GM13977 (cell line): Measurements from ENCODE around the gene UCK2.

Source experiments
- DNase-seq: peaks from one replicate; pipeline ENCODE4 v3.0.0; 2012; ENCODE audit warnings: low spot score
- in situ Hi-C: fragments of 300-500 bp; cut with MboI; formaldehyde crosslinking; loops from one replicate; pipeline ENCODE4 v1.12.0; 2022; ENCODE audit warnings: low sequenced_read_pairs, low pct_unique_long_range_greater_than_20kb, mixed read lengths, inconsistent platforms; ENCODE audit not compliant: unreplicated experiment
- TF ChIP-seq, protein P1 (sequence below): IDR thresholded peaks from 2 replicates; pipeline ENCODE4 v1.5.1; 2012; ENCODE audit warnings: mild to moderate bottlenecking, control low read depth; ENCODE audit not compliant: insufficient read depth; ENCODE audit errors: extremely low read depth, missing control alignments

UCK2 gene

DNA sequence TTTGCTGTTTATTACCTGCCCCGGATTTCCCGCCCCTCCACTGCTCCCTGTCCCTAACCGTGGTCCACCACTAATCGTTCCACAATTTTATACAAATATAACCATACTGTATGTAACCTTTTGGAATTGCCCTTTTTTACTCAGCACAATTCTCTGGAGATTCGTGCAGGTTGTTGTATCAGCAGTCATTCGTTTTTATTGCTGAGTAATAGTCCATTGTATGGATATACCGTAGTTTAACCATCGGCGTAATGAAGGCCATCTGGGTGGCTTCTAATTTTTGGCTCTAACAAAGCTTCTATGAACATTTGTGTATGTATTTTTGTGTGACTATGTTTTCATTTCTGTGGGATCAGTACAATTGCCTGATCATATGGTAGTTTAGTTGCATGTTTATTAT, 50.0 kb downstream of the UCK2 start:
- no peak for DNase-seq
- in situ Hi-C loops = loop anchor here (25.0 kb wide), 1 partner anchor 490 kb away; no protein-coding TSS in a partner anchor
- TF ChIP-seq, protein P1, sequence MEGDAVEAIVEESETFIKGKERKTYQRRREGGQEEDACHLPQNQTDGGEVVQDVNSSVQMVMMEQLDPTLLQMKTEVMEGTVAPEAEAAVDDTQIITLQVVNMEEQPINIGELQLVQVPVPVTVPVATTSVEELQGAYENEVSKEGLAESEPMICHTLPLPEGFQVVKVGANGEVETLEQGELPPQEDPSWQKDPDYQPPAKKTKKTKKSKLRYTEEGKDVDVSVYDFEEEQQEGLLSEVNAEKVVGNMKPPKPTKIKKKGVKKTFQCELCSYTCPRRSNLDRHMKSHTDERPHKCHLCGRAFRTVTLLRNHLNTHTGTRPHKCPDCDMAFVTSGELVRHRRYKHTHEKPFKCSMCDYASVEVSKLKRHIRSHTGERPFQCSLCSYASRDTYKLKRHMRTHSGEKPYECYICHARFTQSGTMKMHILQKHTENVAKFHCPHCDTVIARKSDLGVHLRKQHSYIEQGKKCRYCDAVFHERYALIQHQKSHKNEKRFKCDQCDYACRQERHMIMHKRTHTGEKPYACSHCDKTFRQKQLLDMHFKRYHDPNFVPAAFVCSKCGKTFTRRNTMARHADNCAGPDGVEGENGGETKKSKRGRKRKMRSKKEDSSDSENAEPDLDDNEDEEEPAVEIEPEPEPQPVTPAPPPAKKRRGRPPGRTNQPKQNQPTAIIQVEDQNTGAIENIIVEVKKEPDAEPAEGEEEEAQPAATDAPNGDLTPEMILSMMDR = no peak

DNA sequence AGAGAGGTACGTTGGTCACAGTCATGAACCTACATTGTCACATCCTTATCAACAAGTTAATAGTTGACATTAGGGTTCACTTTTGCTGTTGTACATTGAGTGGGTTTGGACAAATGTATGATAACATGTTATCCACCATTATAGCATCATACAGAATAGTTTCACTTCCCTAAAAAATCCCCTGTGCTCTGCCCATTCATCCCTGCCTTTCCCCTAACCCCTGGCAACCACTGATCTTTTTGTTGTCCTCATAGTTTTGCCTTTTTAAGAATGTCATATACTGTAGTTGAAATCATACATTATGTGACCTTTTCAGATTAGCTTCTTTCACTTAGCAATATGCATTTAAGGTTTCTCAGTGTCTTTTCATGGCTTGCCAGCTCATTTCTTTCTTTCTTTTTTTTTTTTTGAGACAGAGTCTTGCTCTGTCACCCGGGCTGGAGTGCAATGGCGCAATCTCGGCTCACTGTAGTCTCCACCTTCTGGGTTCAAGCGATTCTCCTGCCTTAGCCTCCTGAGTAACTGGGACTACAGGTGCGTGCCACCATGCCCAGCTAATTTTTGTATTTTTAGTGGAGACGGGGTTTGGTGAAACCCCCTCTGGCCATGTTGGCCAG, 50.6 kb downstream of the UCK2 start:
- no peak for DNase-seq
- in situ Hi-C loops = loop anchor here (25.0 kb wide), 1 partner anchor 491 kb away; no protein-coding TSS in a partner anchor
- TF ChIP-seq, protein P1 = no peak

DNA sequence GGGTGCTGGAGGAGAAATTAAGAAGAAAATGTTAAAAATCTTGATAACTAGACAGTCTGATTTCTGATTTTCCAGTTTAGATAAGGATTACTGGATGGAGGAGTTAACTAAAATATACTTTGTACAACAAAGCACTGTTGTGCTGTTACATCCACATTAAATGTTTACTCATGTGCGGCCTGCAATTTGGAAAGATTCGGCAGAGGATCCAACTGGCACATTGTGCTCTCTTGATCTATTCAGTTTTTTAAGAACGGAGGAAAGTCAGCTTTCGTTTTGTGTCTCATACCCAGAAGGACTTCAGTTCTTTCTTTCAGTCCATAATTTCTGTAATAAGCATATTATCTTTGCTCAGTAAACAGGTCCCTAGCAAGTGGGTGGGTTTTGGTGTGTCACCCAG, 52.5 kb downstream of the UCK2 start:
- in situ Hi-C loops = loop anchor here (25.0 kb wide), 1 partner anchor 493 kb away; no protein-coding TSS in a partner anchor

DNA sequence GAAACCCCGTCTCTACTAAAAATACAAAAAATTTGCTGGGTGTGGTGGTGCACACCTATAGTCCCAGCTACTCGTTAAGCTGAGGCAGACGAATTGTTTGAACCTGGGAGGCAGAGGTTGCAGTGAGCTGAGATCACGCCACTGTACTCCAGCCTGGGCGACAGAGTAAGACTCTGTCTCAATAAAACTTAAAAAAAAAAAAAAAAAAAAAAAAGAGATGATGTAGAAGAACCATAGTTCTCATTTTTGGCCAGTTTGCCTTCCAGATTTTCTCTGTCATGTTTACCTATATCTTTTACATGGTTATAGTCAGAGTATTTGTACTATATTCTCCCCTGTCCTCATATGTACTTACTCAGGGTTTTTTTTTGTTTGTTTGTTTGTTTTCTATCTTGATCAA, 53.6 kb downstream of the UCK2 start:
- TF ChIP-seq, protein P1 = no peak
- in situ Hi-C loops = loop anchor here (25.0 kb wide), 1 partner anchor 494 kb away; no protein-coding TSS in a partner anchor
- DNase-seq = no peak

More for the DNA sequence above, 52.5 kb downstream of the UCK2 start:
- DNase-seq = no peak
- TF ChIP-seq, protein P1 = no peak

DNA sequence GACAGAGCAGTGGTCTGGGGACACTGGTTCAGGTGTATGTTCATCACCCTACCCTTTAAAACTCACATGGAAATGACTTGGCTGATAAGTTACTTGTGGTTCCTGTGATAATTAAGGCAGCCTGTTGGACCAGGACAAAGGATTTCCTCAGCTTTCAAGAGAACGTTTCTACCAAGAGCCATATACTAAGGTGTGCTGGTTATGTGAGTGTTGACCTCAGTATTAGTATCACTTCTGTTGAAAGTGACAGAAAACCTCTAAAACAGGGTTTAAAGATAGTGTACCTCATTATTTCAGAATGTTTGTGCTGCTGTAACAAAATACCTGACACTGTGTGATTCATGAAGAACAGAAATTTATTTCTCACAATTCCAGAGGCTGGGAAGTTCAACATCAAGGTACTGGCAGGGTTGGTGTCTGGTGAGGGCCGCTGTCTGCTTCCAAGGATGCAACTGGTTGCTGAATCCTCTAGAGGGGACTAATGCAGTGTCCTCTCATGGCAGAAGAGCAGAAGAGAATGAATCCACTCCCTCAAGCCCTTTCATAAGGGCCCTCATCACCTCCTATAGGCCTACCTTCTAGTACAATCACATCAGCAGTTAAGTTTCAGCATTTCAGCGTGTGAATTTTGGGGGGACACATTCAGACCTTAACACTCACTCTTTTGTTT, 54.9 kb downstream of the UCK2 start:
- DNase-seq = no peak
- in situ Hi-C loops = loop anchor here (25.0 kb wide), 1 partner anchor 495 kb away; no protein-coding TSS in a partner anchor
- TF ChIP-seq, protein P1 = peak; percentile 3

DNA sequence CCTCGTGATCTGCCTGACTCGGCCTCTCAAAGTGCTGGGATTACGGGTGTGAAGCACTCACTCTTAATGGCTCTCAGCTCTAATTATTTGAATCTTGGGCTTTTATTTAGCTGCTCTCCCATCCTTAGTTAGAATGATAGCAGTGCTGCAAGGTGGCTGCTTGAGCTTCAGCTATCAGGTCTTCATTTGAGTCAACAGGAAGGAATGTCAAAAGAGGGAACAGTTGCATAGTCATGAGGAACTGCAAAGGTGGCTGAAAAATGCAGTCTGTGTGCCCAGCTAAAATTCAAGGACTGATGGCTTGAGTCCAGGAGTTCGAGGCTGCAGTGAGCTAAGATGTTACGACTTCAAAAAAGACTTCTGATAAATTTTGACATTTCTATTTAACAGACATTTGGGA, 55.6 kb downstream of the UCK2 start:
- TF ChIP-seq, protein P1 = no peak
- no peak for DNase-seq
- in situ Hi-C loops = loop anchor here (25.0 kb wide), 1 partner anchor 496 kb away; no protein-coding TSS in a partner anchor
